T-helper 1 cell treated with Interleukin-12 subunit alpha and Interleukin-12 subunit beta and Interleukin-4 antibody, amounts not matched to agents 30 ng/mL and 1 ng/mL, for 36 hours (primary cell): ENCODE data around the gene NECTIN2. TPM values are rescaled to one million over a fixed set of nuclear protein-coding genes. Genes with fewer than 3 reads are reported as not detected.

Experiments used
- total RNA-seq: library from RNA; stranded (reverse); gene quantifications from 2 replicates; pipeline ENCODE4 v1.2.3, GENCODE V29; 2022

The NECTIN2 gene
- total RNA-seq, 1 donor from 2014 or later: 0.34 TPM

Other genes starting within 250 kb of the NECTIN2 start
- not detected in 2 replicates for gene IGSF23, start 232.7 kb upstream of the NECTIN2 start, total RNA-seq
- 5.3 and 5.7 TPM in 2 replicates for gene PVR, start 202.4 kb upstream of the NECTIN2 start, total RNA-seq
- 0.37 and 0.78 TPM in 2 replicates for gene CEACAM19, start 174.8 kb upstream of the NECTIN2 start, total RNA-seq
- not detected in 2 replicates for gene CEACAM16, start 147.1 kb upstream of the NECTIN2 start, total RNA-seq
- gene BCL3, start 97.6 kb upstream of the NECTIN2 start, total RNA-seq: 195 and 197 TPM in 2 replicates
- not detected in 2 replicates for gene CBLC, start 68.4 kb upstream of the NECTIN2 start, total RNA-seq
- not detected in 2 replicates for gene BCAM, start 37.2 kb upstream of the NECTIN2 start, total RNA-seq
- 81.6 and 85.4 TPM in 2 replicates for gene TOMM40, start 45.0 kb downstream of the NECTIN2 start, total RNA-seq
- gene APOE, start 59.5 kb downstream of the NECTIN2 start, total RNA-seq: 0.37 and 0.39 TPM in 2 replicates
- gene APOC1, start 68.3 kb downstream of the NECTIN2 start, total RNA-seq: 2.1 TPM in 1 of 2 replicates, not detected in the other
- not detected in 2 replicates for gene APOC4, start 95.9 kb downstream of the NECTIN2 start, total RNA-seq
- not detected in 2 replicates for gene APOC2, start 99.8 kb downstream of the NECTIN2 start, total RNA-seq
- 93.8 and 98.0 TPM in 2 replicates for gene CLPTM1, start 109.1 kb downstream of the NECTIN2 start, total RNA-seq
- gene RELB, start 155.2 kb downstream of the NECTIN2 start, total RNA-seq: 111 TPM in 2 replicates
- 84.7 and 99.9 TPM in 2 replicates for gene CLASRP, start 192.7 kb downstream of the NECTIN2 start, total RNA-seq
- 1.8 and 2.3 TPM in 2 replicates for gene ZNF296, start 230.2 kb downstream of the NECTIN2 start, total RNA-seq
- 31.2 and 35.2 TPM in 2 replicates for gene GEMIN7, start 233.0 kb downstream of the NECTIN2 start, total RNA-seq
- gene PPP1R37, start 246.9 kb downstream of the NECTIN2 start, total RNA-seq: 19.2 and 21.5 TPM in 2 replicates